NCI-H1105 treated with DMSO at 0.1 percent for 48 hours (cell line): Measurements from ENCODE around the gene ERICH2.
"Not testable (repeated sequence)": the region's sequence is repeated elsewhere in the genome, so short reads cannot be mapped to it uniquely, and the experiment has no call there.

Source experiments
- DNase-seq: peaks from one replicate; lab custom pipeline; 2025; lab: John Stamatoyannopoulos, UW

ERICH2 gene, protein sequence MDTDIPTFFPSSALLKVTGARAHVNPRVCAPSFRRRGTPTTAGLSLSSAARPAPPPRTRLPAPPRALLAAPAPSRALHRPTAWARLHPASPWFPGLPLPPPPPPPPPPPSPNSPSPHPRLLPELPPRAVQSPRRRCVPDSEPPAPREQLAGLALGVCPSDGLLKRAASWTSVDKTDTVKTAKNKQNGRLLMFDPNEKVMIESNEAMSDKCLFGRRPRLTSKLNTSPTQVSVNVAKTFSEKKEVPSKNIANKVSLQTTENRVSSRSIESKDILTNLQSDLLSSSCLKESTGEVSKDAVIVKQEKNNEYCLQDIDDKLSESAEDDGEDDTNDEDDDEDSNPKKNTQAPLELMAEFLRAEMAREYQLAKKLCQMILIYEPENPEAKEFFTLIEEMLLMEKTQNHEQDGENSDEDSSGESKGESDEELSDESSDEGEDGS

DNA sequence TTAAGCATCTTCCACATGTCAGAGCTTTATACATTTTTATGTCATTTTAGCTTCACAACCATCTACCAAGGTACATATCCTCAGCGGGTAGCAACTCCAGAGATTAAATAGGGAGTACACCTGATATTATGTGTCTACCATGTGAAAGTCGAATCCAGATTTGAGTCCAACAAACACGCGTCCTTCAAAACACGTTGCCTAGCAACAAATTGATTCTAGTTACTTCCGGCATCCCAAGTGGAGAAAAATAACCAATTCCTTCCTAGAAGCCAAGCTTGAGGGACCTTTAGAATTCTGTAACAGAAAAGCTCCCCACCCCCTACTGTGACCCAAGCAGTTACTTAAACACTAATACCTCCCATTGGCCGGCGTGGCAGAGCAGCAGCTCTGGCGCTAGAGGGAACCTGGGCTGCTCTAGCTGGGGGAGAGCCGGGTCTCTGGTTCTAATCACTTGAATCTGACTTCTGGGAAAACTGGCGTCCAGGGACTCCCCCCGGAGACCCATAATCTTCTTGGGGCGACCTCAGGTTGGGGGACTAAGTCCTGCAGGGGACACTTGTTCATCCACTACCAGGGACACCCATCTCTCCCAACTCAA lies at the start of gene ERICH2:
Gene ERICH2, plus strand, starts transcription at position 371 of the 598 bp plus-strand sequence. CDS start 304 bp downstream, outside the sequence.
- peak; percentile 77 for DNase-seq

DNA sequence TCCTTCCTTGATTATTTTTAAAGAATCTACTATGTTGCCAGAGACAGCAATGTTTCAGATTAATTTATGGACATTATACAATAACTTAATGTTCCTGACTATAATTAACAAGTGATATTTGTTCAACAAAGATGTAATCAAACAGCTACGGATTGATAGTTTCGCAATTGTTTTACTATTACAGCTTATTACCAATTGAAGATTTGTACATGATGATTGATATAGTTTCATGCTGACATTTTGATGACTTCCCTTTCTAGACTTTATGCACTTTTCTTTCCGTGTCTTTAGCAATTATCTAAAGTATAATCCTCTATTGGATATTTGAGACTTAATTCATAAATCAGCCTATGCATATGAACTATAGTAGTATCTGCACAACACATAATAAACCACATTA lies 48.5 kb upstream of the ERICH2 start:
- no peak for DNase-seq

DNA sequence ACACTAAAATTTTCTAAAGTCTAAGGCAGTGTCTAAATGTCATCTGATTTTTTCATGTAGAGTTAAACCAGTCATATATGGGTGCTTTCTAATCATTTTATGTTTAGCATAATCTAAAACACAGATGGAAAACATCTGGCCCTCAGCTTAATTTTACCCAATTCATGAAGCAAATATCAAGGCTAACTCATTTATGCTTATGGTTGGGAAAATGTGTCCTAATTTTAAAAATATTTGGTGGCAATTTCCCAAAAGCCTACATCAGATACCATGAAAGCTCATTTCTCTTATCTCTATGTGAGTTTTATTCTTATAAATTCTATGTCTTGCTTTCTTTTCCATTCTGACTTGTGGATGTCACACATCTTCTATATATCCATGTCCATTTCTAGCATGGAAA lies 47.9 kb upstream of the ERICH2 start:
- no peak for DNase-seq

DNA sequence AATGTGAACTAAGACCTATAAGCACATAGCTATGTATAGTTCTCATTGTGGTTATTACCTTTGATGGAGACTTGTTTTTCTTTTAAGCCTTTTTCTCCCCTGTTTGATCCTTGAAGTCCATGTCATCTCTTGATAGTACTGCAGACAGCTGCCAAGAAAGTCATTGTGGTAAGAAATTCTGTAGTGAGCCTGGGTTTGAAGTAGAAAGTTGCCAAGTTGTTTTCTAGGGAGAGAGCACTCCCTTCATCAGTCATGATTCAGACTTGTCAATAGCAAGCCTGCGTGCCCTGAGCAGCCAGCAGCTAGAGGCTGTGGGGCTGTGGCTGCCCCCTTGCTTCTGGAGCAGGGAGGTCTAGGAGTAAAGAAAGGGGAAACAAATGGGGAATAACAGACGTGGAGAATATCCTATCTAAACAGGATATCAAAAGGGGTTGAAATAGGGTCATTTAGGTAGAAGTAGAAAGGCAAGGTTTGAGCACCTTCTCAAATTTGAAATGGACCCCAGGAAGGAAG lies 46.7 kb upstream of the ERICH2 start:
- no peak for DNase-seq

DNA sequence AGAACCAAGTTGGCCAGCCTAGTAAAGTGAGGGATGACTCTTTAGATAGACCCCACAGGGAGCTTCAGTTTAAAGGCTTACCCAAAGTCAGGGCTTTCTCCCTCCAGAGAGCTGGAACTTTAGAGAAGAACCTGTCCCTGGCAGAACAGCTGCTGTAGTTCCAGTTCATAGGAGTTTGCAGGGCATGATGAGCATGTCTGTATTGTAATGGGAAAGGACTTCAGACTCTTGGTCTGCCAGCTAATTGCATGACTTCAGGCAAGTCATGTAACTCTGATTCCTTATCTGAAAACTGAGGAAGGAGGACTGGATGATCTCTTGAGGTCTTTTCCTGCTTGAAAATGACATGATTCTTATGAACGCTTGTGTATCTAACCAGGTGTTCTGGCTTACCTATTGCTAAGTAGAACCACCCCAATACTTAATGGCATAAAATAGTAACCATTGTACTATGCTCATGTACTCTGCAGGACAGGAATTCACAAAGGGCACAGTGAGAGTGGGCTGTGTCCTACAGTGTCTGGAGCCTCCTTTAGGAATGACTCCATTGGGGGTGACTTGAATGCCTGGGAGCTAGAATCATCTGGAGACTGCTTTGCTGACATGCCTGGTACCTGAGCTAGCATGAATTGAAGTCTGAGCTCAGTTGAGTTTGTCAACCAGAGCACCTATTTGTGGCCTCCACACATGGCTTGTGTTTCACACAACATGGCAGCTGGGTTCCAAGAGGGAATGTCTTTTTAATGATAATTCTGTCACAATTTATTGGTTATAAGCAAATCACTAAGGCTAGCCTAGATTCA lies 36.2 kb upstream of the ERICH2 start:
- no peak for DNase-seq

DNA sequence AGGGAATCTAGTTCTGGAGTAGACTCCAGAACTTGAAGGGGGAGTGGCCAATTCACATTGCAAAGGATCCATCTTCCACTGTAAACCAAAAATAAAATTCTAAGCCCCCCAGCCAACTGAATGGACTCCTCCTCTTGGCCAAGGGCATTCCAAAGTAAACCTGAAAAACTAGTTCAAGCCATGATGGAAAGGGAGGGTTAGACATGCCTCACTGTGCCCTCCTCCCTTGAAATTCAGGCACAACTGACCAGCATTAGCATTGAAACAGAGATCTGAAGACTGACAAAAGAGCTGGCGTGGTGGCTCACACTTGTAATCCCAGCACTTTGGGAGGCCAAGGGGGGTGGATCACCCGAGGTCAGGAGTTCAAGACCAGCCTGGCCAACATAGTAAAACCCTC lies 35.6 kb upstream of the ERICH2 start:
- DNase-seq = not testable (repeated sequence)

DNA sequence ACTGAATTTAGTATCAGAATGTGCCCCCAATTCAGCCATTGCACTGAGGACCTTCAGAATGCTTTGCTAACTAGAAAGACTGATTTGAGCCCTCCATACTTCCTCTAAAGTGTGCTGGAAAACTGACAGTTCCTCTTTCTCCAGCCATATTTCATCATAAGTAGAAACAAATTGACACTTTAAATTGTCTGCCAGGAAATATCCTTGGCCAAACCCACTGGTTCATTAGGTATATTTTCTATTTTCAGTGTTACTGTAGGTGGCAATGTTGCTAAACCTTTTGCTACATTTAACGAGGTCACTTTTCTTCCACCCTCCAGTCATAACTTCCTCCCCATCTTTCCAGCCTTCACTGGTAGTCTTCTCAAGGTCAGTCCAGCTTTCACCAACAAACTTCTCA lies 33.5 kb upstream of the ERICH2 start:
- DNase-seq = no peak

DNA sequence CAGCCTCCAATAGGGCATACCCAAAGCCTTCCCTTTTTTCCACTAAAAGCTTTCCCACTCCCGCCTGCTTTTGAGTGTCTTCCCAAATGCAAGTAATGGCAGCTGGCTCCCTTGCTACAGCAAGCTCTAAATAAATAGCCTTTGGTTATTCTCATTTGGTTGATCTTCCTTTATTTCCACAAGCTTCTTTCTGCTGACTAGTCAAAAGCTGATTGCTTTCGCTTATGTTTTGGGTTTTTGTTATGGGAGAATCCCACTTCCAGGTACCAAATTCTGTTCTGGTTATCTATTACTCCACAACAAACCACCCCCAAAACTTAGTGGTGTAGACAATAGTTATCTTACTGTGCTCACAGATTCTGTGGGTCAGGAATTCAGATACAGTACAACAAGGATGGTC lies 32.8 kb upstream of the ERICH2 start:
- DNase-seq = no peak

DNA sequence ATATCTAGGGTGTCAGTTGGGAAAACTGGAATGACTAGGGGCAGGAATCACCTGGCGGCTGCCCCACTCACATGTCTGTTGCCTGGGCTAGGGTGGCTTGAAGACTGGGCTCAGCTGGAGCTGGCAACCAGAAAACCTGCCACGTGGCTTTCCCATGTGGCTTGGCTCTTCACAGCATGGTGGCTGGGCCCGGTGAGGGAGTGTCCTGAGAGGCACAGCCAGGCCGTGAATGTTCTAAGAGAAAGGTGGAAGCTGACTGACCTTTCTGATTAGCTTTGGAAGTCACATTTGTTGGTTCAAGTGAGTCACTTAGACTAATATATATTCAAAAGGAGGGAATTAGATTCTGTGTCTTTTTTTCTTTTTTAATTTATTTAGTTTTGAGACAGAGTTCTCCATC lies 32.4 kb upstream of the ERICH2 start:
- DNase-seq = no peak

DNA sequence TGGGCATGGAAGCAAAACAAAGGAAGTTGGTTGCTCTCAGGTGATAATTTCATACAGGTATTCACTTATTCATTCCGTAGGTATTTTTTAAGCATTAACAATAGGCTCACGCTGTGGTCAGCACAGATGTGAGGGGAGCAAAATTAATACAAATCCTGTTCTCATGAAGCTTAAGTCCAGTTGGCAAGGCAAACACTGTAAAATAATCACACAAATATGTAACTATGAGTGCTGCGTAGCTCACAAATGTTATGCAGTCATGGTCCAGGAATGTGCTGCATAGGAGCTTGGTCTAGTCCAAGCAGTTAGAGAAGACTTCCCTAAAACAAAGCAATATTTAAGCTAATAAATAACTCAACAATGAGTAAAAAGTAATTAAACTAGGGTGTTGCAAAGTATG lies 31.1 kb upstream of the ERICH2 start:
- DNase-seq = no peak

DNA sequence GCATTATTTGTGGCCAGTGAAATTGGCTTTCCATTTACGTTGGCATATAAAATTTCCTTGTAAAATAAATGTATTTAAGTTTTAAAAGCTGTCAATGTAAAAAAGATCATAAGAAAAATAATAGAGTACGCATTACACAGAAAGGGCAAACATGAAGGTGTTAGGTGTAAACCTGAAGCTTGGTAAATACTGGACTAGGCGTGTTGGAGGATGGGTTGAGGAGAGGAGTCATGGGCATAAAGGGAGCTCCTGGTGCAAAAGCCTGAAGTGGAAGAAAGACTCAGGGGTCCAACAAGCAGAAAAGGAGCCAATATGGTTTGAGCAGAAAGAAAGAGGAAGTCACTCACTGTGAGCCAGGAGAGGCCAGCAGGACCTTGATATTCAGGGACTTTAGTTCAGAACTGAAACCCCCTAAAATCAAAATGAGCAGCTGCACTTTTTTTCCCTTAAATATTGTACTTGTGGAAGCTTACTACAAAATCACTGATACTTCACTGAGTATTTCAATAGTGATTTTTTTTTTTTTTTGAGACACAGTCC lies 30.6 kb upstream of the ERICH2 start:
- DNase-seq = no peak

DNA sequence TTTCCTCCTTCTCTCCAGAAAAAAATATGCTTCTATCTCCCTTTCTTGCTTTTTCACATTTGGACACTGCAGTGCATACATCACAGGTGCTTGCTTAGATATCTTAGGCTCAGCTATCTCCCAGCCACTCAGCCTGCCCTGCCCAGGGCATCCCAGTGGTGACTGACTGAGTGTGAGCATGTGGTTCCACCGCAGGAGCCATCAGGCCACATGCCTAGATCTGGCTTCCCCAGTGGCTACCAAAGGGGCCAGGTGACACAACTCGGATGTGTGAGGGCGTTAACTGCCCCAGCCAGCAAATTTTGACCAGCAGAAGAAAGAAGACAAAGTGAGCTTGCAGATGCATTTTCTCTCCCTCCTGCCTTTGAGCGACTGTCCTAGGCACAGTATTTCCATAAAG lies 29.5 kb upstream of the ERICH2 start:
- no peak for DNase-seq

DNA sequence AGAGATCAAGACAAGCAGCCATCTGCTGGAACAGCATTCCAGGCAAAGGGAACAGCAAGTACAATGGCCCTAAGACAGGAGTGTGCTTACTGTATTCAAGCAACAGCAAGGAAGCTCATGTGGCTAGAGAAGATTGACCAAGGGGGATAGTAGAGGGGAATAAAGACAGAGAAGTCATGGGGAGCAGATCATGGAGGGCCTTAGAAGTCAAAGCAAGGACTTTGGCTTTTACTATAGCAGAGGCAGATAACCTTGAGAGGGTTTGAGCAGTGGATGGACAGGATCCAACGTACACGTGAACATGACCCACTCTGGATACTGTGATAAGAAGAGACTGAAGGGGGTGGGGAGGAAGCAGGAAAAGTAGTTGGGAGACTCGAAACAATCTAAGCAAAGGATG lies 28.2 kb upstream of the ERICH2 start:
- no peak for DNase-seq

DNA sequence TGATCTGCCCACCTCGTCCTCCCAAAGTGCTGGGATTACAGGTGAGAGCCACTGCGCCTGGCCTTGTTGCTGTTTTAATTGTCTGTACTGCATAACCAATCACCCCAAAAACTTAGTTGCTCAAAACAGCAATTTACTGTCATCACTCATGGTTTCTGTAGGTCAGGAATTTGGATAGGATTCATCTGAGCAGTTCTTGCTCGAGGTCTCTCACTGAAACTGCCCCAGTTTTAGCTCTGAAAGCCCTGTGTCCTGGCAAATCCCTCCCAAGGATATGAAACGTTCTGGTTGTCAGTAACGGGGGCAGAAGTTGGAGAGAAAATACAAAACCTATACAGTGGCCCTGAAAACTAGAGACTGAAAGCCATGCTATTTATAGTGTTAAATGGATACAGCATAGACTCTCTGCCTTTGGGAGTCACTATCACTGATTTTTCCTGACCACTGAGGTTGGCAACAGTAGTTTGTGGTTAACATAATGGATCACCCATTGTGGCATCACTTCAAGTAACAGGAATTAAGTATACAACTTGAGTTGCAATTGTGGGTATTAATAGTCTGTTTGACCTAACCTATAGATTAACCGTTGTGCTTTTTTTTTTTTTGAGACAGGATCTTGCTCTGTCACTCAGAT lies 27.2 kb upstream of the ERICH2 start:
- no peak for DNase-seq

DNA sequence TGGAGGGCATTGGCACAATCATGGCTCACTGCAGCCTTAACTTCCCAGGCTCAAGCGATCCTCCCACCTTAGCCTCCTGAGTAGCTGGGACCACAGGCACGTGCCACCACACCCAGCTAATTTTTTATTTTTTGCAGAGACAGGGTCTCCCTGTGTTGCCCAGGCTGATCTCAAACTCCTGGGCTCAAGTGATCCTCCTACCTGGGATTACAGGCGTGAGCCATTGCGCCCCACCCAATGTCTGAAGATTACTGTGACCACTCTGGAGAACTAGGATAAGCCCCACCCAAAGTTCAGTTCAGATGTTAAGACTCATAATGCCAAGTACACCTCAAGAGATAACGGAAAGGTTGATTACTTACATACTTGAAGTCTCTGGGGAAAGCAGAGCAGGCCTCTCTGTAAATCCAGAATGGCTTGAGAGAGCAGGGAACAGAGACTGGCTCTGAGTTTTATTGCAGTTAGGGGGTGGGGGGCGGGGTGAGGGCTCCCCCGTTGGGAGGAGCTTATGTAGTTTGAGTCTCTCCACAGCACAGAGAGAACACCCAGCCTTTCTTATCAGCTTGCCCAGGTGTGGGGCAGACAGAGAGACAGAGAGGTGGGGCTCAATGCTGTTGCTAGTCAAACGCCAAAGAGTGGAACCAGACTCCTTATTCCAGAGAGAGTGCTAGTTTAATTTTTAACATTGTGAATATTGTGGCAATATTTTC lies 26.5 kb upstream of the ERICH2 start:
- no peak for DNase-seq

DNA sequence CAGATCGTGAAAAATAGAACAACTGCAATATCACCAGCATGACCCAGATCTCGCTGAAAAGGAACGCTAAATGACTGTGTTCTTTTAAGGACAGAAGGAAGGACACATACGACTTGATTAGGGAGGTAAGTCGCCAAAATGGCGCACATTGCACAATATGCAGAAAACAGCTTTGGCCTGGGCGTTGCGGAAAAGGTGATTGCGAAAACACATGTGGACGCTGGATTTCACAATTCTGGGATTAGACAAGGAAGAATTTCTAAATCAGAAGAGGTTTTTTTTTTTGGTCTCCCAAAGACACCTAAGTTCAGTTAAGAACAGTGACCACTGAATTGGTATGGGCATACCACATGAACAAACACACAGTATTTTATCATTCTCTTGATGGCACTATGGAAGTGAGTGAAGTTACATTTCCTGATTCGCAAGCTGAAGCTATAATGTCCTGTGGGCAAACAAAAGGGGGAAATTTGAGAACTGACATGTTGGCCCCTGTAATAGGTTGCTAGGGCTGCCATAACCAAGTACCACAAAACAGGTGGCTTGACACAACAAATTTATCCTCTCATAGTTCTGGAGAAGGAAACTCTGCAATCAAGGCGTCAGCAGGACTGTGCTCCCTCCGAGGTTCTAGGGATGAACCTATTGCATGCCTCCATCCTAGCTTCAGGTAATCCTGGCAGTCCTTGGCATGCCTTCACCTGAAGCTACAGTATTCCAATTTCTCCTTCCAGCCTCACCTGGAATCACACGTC lies 25.8 kb upstream of the ERICH2 start:
- DNase-seq = no peak

DNA sequence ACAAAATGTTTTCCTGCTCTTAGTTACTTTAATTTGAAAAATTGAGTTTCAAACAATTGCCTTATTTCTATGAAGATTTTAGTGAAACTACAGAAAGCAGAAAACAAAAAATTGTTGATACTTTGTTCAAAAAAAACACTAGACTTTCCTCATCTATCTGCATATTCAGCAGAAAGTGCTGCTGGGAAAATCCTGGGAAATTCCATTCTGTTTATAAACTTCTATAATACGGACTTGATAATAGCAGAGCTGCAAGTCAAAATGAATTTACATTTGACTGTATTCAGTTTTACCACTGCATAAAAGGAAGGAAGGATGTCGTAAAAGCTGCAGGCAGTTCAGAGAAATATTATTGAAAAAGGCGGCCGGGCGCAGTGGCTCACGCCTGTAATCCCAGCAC lies 24.9 kb upstream of the ERICH2 start:
- DNase-seq = no peak

DNA sequence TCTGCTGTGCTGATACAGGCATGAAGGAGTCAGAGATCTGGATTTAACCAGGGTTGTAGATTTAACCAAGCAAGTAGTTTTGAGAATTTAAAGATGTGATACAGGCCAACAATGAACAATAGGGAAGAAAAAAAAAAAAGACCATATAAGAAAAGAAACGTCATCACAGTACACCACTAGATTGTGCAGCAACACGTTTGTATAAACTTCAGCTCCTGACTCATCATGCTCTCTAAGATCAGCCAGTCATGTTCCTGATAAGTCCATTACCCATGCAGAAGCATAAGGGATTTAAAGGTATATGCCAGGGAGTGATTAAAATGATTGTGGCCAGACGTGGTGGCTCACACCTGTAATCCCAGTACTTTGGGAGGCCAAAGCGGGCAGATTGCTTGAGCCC lies 22.3 kb upstream of the ERICH2 start:
- no peak for DNase-seq

DNA sequence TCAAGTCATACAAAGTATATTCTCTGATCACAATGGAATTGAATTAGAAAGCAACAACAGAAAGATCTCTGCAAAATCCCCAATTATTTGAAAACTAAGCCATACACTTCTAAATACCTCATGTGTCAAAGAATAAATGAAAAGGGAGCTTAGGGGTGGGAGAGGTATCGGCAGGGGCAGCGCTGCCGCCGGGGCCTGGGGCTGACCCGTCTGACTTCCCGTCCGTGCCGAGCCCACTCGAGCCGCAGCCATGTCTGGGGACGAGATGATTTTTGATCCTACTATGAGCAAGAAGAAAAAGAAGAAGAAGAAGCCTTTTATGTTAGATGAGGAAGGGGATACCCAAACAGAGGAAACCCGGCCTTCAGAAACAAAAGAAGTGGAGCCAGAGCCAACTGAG lies 18.6 kb upstream of the ERICH2 start:
- DNase-seq = not testable (repeated sequence)

DNA sequence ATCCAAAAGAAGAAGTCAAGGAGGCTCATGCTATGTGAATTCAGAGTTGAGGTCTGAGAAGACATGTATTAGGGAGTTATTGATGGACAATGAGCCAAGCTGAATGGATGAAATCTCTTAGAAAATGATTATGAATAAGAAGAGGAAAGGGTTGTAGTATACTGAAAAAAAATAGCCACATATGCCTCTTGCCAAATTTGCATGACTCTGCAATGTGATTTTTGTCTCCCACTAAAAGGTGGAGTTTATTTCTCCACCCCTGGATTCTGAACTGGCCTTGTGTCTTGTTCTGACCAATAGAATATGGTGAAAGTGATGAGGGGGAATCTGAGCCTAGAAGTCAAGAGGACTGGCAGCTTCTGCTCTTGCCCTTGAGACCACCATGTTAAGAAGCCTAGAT lies 8.6 kb upstream of the ERICH2 start:
- no peak for DNase-seq

DNA sequence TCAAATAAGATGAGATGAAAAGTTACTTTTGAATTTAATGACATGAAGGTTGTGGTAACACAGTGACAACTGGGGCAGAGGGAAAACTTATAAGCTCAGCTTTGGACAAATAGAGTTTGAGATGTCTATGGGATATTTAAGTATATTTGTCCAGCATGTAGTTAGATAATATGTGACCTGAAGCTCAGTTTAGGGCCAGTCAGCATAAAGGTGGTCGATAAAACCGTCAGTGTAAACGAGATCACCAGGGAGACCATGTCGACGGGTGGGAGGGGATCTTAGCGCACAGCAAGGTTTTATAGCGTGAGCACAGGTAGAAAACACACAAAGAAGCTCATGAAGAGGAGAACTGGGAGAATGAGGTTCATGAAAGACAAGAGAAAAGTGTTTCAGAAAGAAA lies 7.4 kb upstream of the ERICH2 start:
- DNase-seq = no peak
